Cardiac fibroblast (primary cell): ENCODE results near the gene TSPAN9.

Experiments
- DNase-seq, 2 donors: peaks; one replicate each; pipeline versions ENCODE4 v3.0.0 to v3.0.0-alpha.2; 2010; ENCODE audit warnings: low read depth in 2 of 2
- H3K4me3 ChIP-seq, 2 donors: replicated peaks in 1 of 2; 1 replicate in 1 of 2; 2 replicates in 1 of 2; pipeline ENCODE4 v1.5.1; 2011; ENCODE audit warnings: low read depth in 2 of 2, low read length in 2 of 2, mild to moderate bottlenecking in 2 of 2, moderate library complexity in 1 of 2
- CTCF ChIP-seq: IDR thresholded peaks from one replicate; pipeline ENCODE4 v1.5.1; 2011; ENCODE audit warnings: low read depth, mild to moderate bottlenecking, low read length, inconsistent platforms

Gene TSPAN9

GRCh38 chr12:3332188-3332587 lies 255.0 kb downstream of the TSPAN9 start:
- DNase-seq: peak in 1 of 2 donors; percentile 28
- TF ChIP-seq CTCF: no peak

GRCh38 chr12:3333583-3333982 lies 256.4 kb downstream of the TSPAN9 start:
- no peak overlapping the region for H3K4me3 ChIP-seq
- DNase-seq: no peak
- no peak for TF ChIP-seq CTCF

More at GRCh38 chr12:3332188-3332587, 255.0 kb downstream of the TSPAN9 start:
- H3K4me3 ChIP-seq: no peak overlapping the region

- TF ChIP-seq CTCF: no peak
- no peak overlapping the region for H3K4me3 ChIP-seq
- no peak for DNase-seq
These were observed 256.8 kb downstream of the TSPAN9 start for GRCh38 chr12:3333991-3334391.

- DNase-seq: no peak
- TF ChIP-seq CTCF: no peak
- no peak overlapping the region for H3K4me3 ChIP-seq
These were observed 257.9 kb downstream of the TSPAN9 start for GRCh38 chr12:3335078-3335487.
